GM12878 (cell line): Measurements from ENCODE around the gene STYXL2. TPM values are rescaled to one million over a fixed set of nuclear protein-coding genes. Genes with fewer than 3 reads are reported as not detected.

ENCODE experiments used
- ATAC-seq: fragments of 200-7000 bp; cut with Tn5 transposase; 3 replicates; pipeline ENCODE4 v1.9.1; 2020; ENCODE audit warnings: mild to moderate bottlenecking, moderate library complexity
- BruUV-seq: library from RNA; stranded (reverse); fragments of 400-500 nt; replicated peaks from 2 replicates; lab custom pipeline; 2021; lab: Mats Ljungman, UMichigan
- CTCF ChIA-PET: fragments of 300-600 bp; sonication (Branson Sonifier 250); formaldehyde crosslinking; extraction: SDS; loops from one replicate; lab custom pipeline; 2021; ENCODE audit warnings: inconsistent platforms; lab: Yijun Ruan, JAX
- POLR2A ChIA-PET: fragments of 350-600 bp; formaldehyde crosslinking; extraction: SDS; loops from one replicate; lab custom pipeline; 2021; ENCODE audit warnings: inconsistent platforms; lab: Charles Lee
- RAD21 ChIA-PET: fragments of 300-600 bp; sonication (Branson Sonifier 250); formaldehyde crosslinking; loops from one replicate; lab custom pipeline; 2023; ENCODE audit warnings: antibody characterized with exemption; ENCODE audit not compliant: unreplicated experiment; lab: Charles Lee
- SMC1A ChIA-PET: fragments of 300-600 bp; sonication (Branson Sonifier 250); formaldehyde crosslinking; loops from one replicate; lab custom pipeline; 2023; ENCODE audit not compliant: unreplicated experiment, uncharacterized antibody; lab: Charles Lee
- DNase-seq: peaks from one replicate; pipeline ENCODE4 v3.0.0-alpha.2; 2011; ENCODE audit warnings: low read depth, low spot score
- FAIRE-seq: peaks from 3 replicates; lab custom pipeline; 2011; peaks lifted over from hg19 to GRCh38; lab: Jason Lieb, UNC
- H2AFZ ChIP-seq: 2 replicates; pipeline ENCODE4 v1.6.0; 2011; ENCODE audit warnings: low read depth, low read length, control low read depth; ENCODE audit not compliant: control insufficient read depth
- H3K27ac ChIP-seq: 2 replicates; pipeline ENCODE4 v1.5.1; 2011; ENCODE audit warnings: control low read depth; ENCODE audit not compliant: control insufficient read depth, insufficient read depth
- H3K27me3 ChIP-seq, 2 experiments: replicated peaks in 1 of 2; 2 replicates each; pipeline versions ENCODE4 v1.6.0 to v1.6.1; 2011; ENCODE audit warnings: low read length in 1 of 2; ENCODE audit not compliant: control insufficient read depth in 2 of 2, insufficient read depth in 2 of 2
- H3K36me3 ChIP-seq, 2 experiments: 2 replicates each; pipeline ENCODE4 v1.5.1; 2011; ENCODE audit warnings: low read length in 1 of 2; ENCODE audit not compliant: control insufficient read depth in 2 of 2, insufficient read depth in 2 of 2
- H3K4me1 ChIP-seq: 2 replicates; pipeline ENCODE4 v1.6.1; 2011; ENCODE audit warnings: mild to moderate bottlenecking, low read length, moderate library complexity, mixed read lengths; ENCODE audit not compliant: control insufficient read depth, insufficient read depth
- H3K4me2 ChIP-seq: 2 replicates; pipeline ENCODE4 v1.6.0; 2011; ENCODE audit warnings: control low read depth; ENCODE audit not compliant: control insufficient read depth, insufficient read depth
- H3K4me3 ChIP-seq: fragments of 200-600 bp; sonication (generic); 2 replicates; pipeline ENCODE4 v1.5.1; 2016
- H3K79me2 ChIP-seq: 2 replicates; pipeline ENCODE4 v1.6.0; 2011; ENCODE audit warnings: low read length; ENCODE audit not compliant: control insufficient read depth, insufficient read depth
- H3K9ac ChIP-seq: 2 replicates; pipeline ENCODE4 v1.8.0; 2011; ENCODE audit warnings: low read length, control low read depth, mixed read lengths; ENCODE audit not compliant: control insufficient read depth, insufficient read depth
- H3K9me3 ChIP-seq: replicated peaks from 3 replicates; pipeline ENCODE4 v1.5.1; 2011; ENCODE audit warnings: mild to moderate bottlenecking, low read length; ENCODE audit not compliant: control insufficient read depth, insufficient read depth
- H4K20me1 ChIP-seq: 2 replicates; pipeline ENCODE4 v1.6.0; 2011; ENCODE audit not compliant: control insufficient read depth, insufficient read depth
- IRF3 ChIP-seq: fragments of 450-650 bp; IDR thresholded peaks from 2 replicates; pipeline ENCODE4 v1.6.1; 2014; ENCODE audit warnings: mild to moderate bottlenecking
- KAT2A ChIP-seq: conservative IDR thresholded peaks from 2 replicates; pipeline ENCODE4 v1.6.1; 2011; ENCODE audit warnings: low read depth, low read length; ENCODE audit not compliant: control insufficient read depth
- KDM1A ChIP-seq: fragments of 200-600 bp; sonication (generic); IDR thresholded peaks from 2 replicates; pipeline ENCODE4 v1.6.1; 2016; ENCODE audit warnings: borderline replicate concordance
- NFIC ChIP-seq: IDR thresholded peaks from 2 replicates; pipeline ENCODE4 v1.6.1; 2012; ENCODE audit warnings: low read depth, mild to moderate bottlenecking, inconsistent platforms, low read length, moderate library complexity
- SUPT20H ChIP-seq: IDR thresholded peaks from 2 replicates; pipeline ENCODE4 v1.6.1; 2011; ENCODE audit warnings: low read depth, mild to moderate bottlenecking, low read length, moderate library complexity, borderline replicate concordance; ENCODE audit not compliant: control insufficient read depth
- TCF3 ChIP-seq: IDR thresholded peaks from 2 replicates; pipeline ENCODE4 v1.6.1; 2012; ENCODE audit warnings: low read depth, mild to moderate bottlenecking, low read length, borderline replicate concordance; ENCODE audit not compliant: insufficient read depth
- ZNF207 ChIP-seq: fragments of 450-650 bp; IDR thresholded peaks from 2 replicates; pipeline ENCODE4 v1.6.1; 2014; ENCODE audit warnings: antibody characterized with exemption, mild to moderate bottlenecking, borderline replicate concordance
- WGBS: methylation state at CpG from one replicate; pipeline ENCODE4 v1.1.6; 2016; ENCODE audit warnings: low lambda C conversion rate; ENCODE audit not compliant: insufficient replicate concordance, insufficient coverage; ENCODE audit errors: missing lambda C conversion rate; 5-methylcytosine and 5-hydroxymethylcytosine counted together
- in situ Hi-C: fragments of 300-500 bp; cut with MboI; formaldehyde crosslinking; loops from 9 replicates; pipeline ENCODE4 v1.14.3; 2018; ENCODE audit warnings: mixed read lengths
- intact Hi-C: fragments of 100-400 bp; cut with micrococcal nuclease; formaldehyde crosslinking; loops from one replicate; pipeline ENCODE4 v1.14.2; 2022; ENCODE audit not compliant: unreplicated experiment
- polyA plus RNA-seq, 11 experiments: library from polyadenylated mRNA; depleted of rRNA in 4 of 11; unstranded in 6 of 11; stranded (reverse) in 5 of 11; fragments of >200 nt; fragmentation: Nextera tagmentation in 4 of 11; fragmentation: Illumina TruSeq in 1 of 11; extraction: Ambion mirVana in 4 of 11; extraction: Trizol in 1 of 11; gene quantifications; 1 replicate in 1 of 11; 2 replicates in 10 of 11; pipeline versions ENCODE4 v1.2.1 to v1.2.3, GENCODE V29; 2011 to 2016; ENCODE audit warnings: inconsistent platforms in 2 of 11, missing spikeins in 2 of 11, low read depth in 1 of 11
- total RNA-seq, 4 experiments: library from RNA; depleted of rRNA in 3 of 4; stranded (reverse); fragments of >200 nt in 3 of 4; fragmentation: Illumina TruSeq in 1 of 4; extraction: Trizol in 1 of 4; gene quantifications; 2 replicates each; pipeline versions ENCODE4 v1.2.1 to v1.2.3, GENCODE V29; 2013 to 2021

STYXL2 gene
- total and polyA plus RNA-seq, 10 of the 15 experiments (the other 5 are each of a cell fraction or from before 2014, with no cell fraction given), result under 0.01 to 0.08 (median 0.03) TPM; not detected in 7

GRCh38 chr1:167101754-167102153, 7.9 kb downstream of the STYXL2 start:
- intact Hi-C loops, result no loop called here
- FAIRE-seq (no peak), DNase-seq (no peak), ATAC-seq (no peak)
- Histone ChIP-seq H3K4me3 (no peak overlapping the region), H3K9ac (no peak overlapping the region), H4K20me1 (no peaks in the 10 kb centered on the region), H3K4me1 (peaks cover 12% of the 10 kb centered on the region), H3K9me3 (no peaks in the 10 kb centered on the region; the same call in 2 of the 3 replicates), H3K27ac (no peak overlapping the region), H3K27me3 (no peaks in the 10 kb centered on the region), H3K4me2 (no peak overlapping the region), H3K36me3 (no peaks in the 10 kb centered on the region), H2AFZ (no peak overlapping the region), H3K79me2 (no peaks in the 10 kb centered on the region)
- in situ Hi-C loops, result no loop called here
- TF ChIP-seq SUPT20H (no peak), KDM1A (no peak), NFIC (no peak), IRF3 (no peak), ZNF207 (no peak), KAT2A (no peak), TCF3 (no peak)
- CTCF ChIA-PET, result interaction anchor here (0.7 kb wide), 1 partner anchor 119 kb away, joined by 3 read pairs; no protein-coding TSS in a partner anchor
- SMC1A ChIA-PET, result no interaction called here
- 14% methylated on average over 2 of the region's 2 CpGs for WGBS
- RAD21 ChIA-PET, result no interaction called here
- POLR2A ChIA-PET, result no interaction called here
- BruUV-seq, result no TSS peak
